Esophagus squamous epithelium (tissue), 4 donors: ENCODE data around the gene ITPA.

Experiments used
- POLR2A ChIP-seq, 4 donors: fragments of 450-650 bp; IDR thresholded peaks; one replicate each; pipeline ENCODE4 v1.6.1; 2017; ENCODE audit warnings: antibody characterized with exemption in 4 of 4, mild to moderate bottlenecking in 4 of 4, moderate library complexity in 3 of 4
- TF ChIP-seq, protein P1 (sequence below), 6 experiments: fragments of 450-650 bp in 4 of 6; fragments of 200-600 bp in 2 of 6; sonication (generic) in 2 of 6; IDR thresholded peaks; one replicate each; pipeline ENCODE4 v1.5.1; 2016 to 2019; ENCODE audit warnings: antibody characterized with exemption in 6 of 6, mild to moderate bottlenecking in 4 of 6, moderate library complexity in 4 of 6

DNA sequence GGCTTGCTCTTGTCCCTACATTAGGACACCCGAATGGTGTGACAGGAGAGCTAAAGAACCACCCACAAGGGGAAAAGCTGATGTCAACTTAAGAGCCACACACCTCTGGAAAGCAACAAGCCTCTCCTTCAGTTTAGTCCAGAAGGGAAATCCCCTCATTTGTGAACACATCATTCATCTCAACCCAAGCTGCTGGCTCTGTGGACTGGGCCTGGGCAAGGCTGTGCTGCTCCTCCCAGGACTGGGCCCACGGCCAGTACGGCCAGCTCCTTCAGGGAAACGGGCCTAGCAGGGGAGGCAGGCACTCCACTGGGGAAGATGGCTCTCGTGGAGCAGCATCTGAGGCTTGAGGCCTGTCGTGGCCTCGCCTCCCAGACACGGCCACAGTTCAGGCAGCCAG lies 42.5 kb downstream of the ITPA start:
- TF ChIP-seq, protein P1, sequence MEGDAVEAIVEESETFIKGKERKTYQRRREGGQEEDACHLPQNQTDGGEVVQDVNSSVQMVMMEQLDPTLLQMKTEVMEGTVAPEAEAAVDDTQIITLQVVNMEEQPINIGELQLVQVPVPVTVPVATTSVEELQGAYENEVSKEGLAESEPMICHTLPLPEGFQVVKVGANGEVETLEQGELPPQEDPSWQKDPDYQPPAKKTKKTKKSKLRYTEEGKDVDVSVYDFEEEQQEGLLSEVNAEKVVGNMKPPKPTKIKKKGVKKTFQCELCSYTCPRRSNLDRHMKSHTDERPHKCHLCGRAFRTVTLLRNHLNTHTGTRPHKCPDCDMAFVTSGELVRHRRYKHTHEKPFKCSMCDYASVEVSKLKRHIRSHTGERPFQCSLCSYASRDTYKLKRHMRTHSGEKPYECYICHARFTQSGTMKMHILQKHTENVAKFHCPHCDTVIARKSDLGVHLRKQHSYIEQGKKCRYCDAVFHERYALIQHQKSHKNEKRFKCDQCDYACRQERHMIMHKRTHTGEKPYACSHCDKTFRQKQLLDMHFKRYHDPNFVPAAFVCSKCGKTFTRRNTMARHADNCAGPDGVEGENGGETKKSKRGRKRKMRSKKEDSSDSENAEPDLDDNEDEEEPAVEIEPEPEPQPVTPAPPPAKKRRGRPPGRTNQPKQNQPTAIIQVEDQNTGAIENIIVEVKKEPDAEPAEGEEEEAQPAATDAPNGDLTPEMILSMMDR (IDR thresholded peaks at IDR 0.05) = no peak
- TF ChIP-seq POLR2A (IDR thresholded peaks at IDR 0.05) = no peak
